Hepatocyte (in vitro differentiated cells): ENCODE measurements around the gene RBFOX1. TPM values are rescaled to one million over a fixed set of nuclear protein-coding genes. Genes with fewer than 3 reads are reported as not detected.

Experiments used
- DNase-seq: peaks from one replicate; pipeline ENCODE4 v3.0.0-alpha.2; 2016; ENCODE audit warnings: low spot score
- H2AFZ ChIP-seq: fragments of 200-600 bp; sonication (generic); 2 replicates; pipeline ENCODE4 v1.6.0; 2016; ENCODE audit warnings: antibody characterized with exemption, mild to moderate bottlenecking
- H3K27ac ChIP-seq: fragments of 200-600 bp; sonication (generic); 2 replicates; pipeline ENCODE4 v1.5.1; 2016; ENCODE audit warnings: mild to moderate bottlenecking
- H3K27me3 ChIP-seq: fragments of 200-600 bp; sonication (generic); 2 replicates; pipeline ENCODE4 v1.6.1; 2016
- H3K36me3 ChIP-seq: fragments of 200-600 bp; sonication (generic); replicated peaks from 2 replicates; pipeline ENCODE4 v1.5.1; 2016; ENCODE audit warnings: low read depth; ENCODE audit not compliant: insufficient read depth
- H3K4me1 ChIP-seq: fragments of 200-600 bp; sonication (generic); 2 replicates; pipeline ENCODE4 v1.5.1; 2016; ENCODE audit warnings: mild to moderate bottlenecking, moderate library complexity; ENCODE audit not compliant: insufficient read depth
- H3K4me2 ChIP-seq: fragments of 200-600 bp; sonication (generic); 2 replicates; pipeline ENCODE4 v1.6.0; 2016
- H3K4me3 ChIP-seq: fragments of 200-600 bp; sonication (generic); 2 replicates; pipeline ENCODE4 v1.5.1; 2016; ENCODE audit warnings: mild to moderate bottlenecking
- H3K79me2 ChIP-seq: fragments of 200-600 bp; sonication (generic); 2 replicates; pipeline ENCODE4 v1.6.0; 2017; ENCODE audit warnings: mild to moderate bottlenecking
- H3K9me2 ChIP-seq: fragments of 200-600 bp; sonication (generic); replicated peaks from 2 replicates; pipeline ENCODE4 v1.6.0; 2017; ENCODE audit warnings: mild to moderate bottlenecking; ENCODE audit not compliant: insufficient read depth
- H3K9me3 ChIP-seq: fragments of 200-600 bp; sonication (generic); 2 replicates; pipeline ENCODE4 v1.5.1; 2016; ENCODE audit warnings: low read depth, mild to moderate bottlenecking
- H4K20me1 ChIP-seq: fragments of 200-600 bp; sonication (generic); 2 replicates; pipeline ENCODE4 v1.6.0; 2016; ENCODE audit warnings: mild to moderate bottlenecking; ENCODE audit not compliant: insufficient read depth, poor library complexity, severe bottlenecking
- CTCF ChIP-seq: fragments of 200-600 bp; sonication (generic); IDR thresholded peaks from 2 replicates; pipeline ENCODE4 v1.5.1; 2016; ENCODE audit warnings: antibody characterized with exemption, mild to moderate bottlenecking; ENCODE audit not compliant: poor library complexity
- EZH2 ChIP-seq: fragments of 200-600 bp; sonication (generic); IDR thresholded peaks from 2 replicates; pipeline ENCODE4 v1.6.1; 2016; ENCODE audit warnings: antibody characterized with exemption, mild to moderate bottlenecking, borderline replicate concordance
- EZH2phosphoT487 ChIP-seq: fragments of 200-600 bp; sonication (generic); IDR thresholded peaks from one replicate; pipeline ENCODE4 v1.6.1; 2018; ENCODE audit warnings: antibody characterized with exemption, mild to moderate bottlenecking, low read depth, moderate library complexity; ENCODE audit not compliant: unreplicated experiment, severe bottlenecking
- WGBS: methylation state at CpG from one replicate; pipeline ENCODE4 v1.1.6; 2016; ENCODE audit warnings: low lambda C conversion rate; ENCODE audit errors: missing lambda C conversion rate; 5-methylcytosine and 5-hydroxymethylcytosine counted together
- polyA plus RNA-seq: library from polyadenylated mRNA; unstranded; fragments of >200 nt; fragmentation: Nextera tagmentation; extraction: Ambion mirVana; gene quantifications from 2 replicates; pipeline ENCODE4 v1.2.1, GENCODE V29; 2016
- total RNA-seq: library from RNA; depleted of rRNA; stranded (reverse); fragments of >200 nt; gene quantifications from 2 replicates; pipeline ENCODE4 v1.2.3, GENCODE V29; 2014

The RBFOX1 gene
- total and polyA plus RNA-seq, 2 experiments from 2014 or later, result 1.00 to 1.2 TPM

- H3K4me3 ChIP-seq, result no peak overlapping the region
- no peaks in the 10 kb centered on the region for H3K79me2 ChIP-seq
- no peaks in the 10 kb centered on the region for H3K9me3 ChIP-seq
- H3K9me2 ChIP-seq, result no peaks in the 10 kb centered on the region
- H3K4me1 ChIP-seq, result no peaks in the 10 kb centered on the region
- 73% methylated on average over 7 of the region's 7 CpGs for WGBS
- no peaks in the 10 kb centered on the region for H3K36me3 ChIP-seq
- no peak overlapping the region for H3K4me2 ChIP-seq
- peak overlapping the region; percentile 39 for H3K27ac ChIP-seq
- H3K27me3 ChIP-seq, result peaks cover 7% of the 10 kb centered on the region
- H2AFZ ChIP-seq, result no peak overlapping the region
- no peak for DNase-seq
- no peaks in the 10 kb centered on the region for H4K20me1 ChIP-seq
- TF ChIP-seq CTCF (no peak), EZH2 (no peak), EZH2phosphoT487 (no peak)
Observed at GRCh38 chr16:7646821-7647500, 314.3 kb downstream of the RBFOX1 start.

GRCh38 chr16:7650431-7650830 is 317.8 kb downstream of the RBFOX1 start:
- H3K79me2 ChIP-seq, result no peaks in the 10 kb centered on the region
- H3K9me2 ChIP-seq, result no peaks in the 10 kb centered on the region
- 59% methylated on average over 4 of the region's 4 CpGs for WGBS
- DNase-seq, result peak; percentile 12
- no peaks in the 10 kb centered on the region for H3K9me3 ChIP-seq
- TF ChIP-seq EZH2phosphoT487, result no peak
- no peak for TF ChIP-seq CTCF
- no peak for TF ChIP-seq EZH2
- no peaks in the 10 kb centered on the region for H4K20me1 ChIP-seq
- H3K27me3 ChIP-seq, result no peaks in the 10 kb centered on the region
- no peak overlapping the region for H2AFZ ChIP-seq
- no peak overlapping the region for H3K4me3 ChIP-seq
- H3K4me1 ChIP-seq, result no peaks in the 10 kb centered on the region
- H3K27ac ChIP-seq, result peak overlapping the region; percentile 10
- no peak overlapping the region for H3K4me2 ChIP-seq
- no peaks in the 10 kb centered on the region for H3K36me3 ChIP-seq

- H3K79me2 ChIP-seq, result no peaks in the 10 kb centered on the region
- no peak overlapping the region for H3K27ac ChIP-seq
- H3K9me2 ChIP-seq, result no peaks in the 10 kb centered on the region
- no peaks in the 10 kb centered on the region for H3K36me3 ChIP-seq
- DNase-seq, result no peak
- no peaks in the 10 kb centered on the region for H3K4me1 ChIP-seq
- H3K4me2 ChIP-seq, result no peak overlapping the region
- no peak for TF ChIP-seq EZH2phosphoT487
- TF ChIP-seq EZH2, result no peak
- no peak for TF ChIP-seq CTCF
- H3K27me3 ChIP-seq, result no peaks in the 10 kb centered on the region
- H3K4me3 ChIP-seq, result no peak overlapping the region
- 87% methylated on average over 9 of the region's 9 CpGs for WGBS
- H3K9me3 ChIP-seq, result no peaks in the 10 kb centered on the region
- no peaks in the 10 kb centered on the region for H4K20me1 ChIP-seq
- no peak overlapping the region for H2AFZ ChIP-seq
Observed at GRCh38 chr16:7651803-7652570, 319.3 kb downstream of the RBFOX1 start.
